K562 (cell line): ENCODE data around the gene MICU1. TPM values are rescaled to one million over a fixed set of nuclear protein-coding genes. Genes with fewer than 3 reads are reported as not detected.

Experiments used
- ARID1B ChIP-seq: fragments of 450-650 bp; IDR thresholded peaks from 2 replicates; pipeline ENCODE4 v1.6.1; 2016; ENCODE audit warnings: antibody characterized with exemption, mild to moderate bottlenecking, inconsistent platforms
- CC2D1A ChIP-seq: fragments of 450-650 bp; IDR thresholded peaks from 2 replicates; pipeline ENCODE4 v1.6.1; 2017; ENCODE audit warnings: mild to moderate bottlenecking
- ELK3 ChIP-seq: fragments of 450-650 bp; formaldehyde crosslinking; IDR thresholded peaks from 2 replicates; pipeline ENCODE4 v1.4.0; 2020; ENCODE audit warnings: mild to moderate bottlenecking
- HDAC2 ChIP-seq: fragments of 450-650 bp; IDR thresholded peaks from 2 replicates; pipeline ENCODE4 v1.6.1; 2016; ENCODE audit warnings: mild to moderate bottlenecking
- MED1 ChIP-seq: sonication (generic); formaldehyde crosslinking; IDR thresholded peaks from 2 replicates; pipeline ENCODE4 v1.8.1; 2023; ENCODE audit warnings: missing genetic modification reagents, borderline replicate concordance
- PCBP2 ChIP-seq: fragments of 200-400 bp; formaldehyde crosslinking; IDR thresholded peaks from 2 replicates; pipeline ENCODE4 v1.6.1; 2018; ENCODE audit warnings: low read length, low read depth, mild to moderate bottlenecking, moderate library complexity; ENCODE audit not compliant: poor library complexity, severe bottlenecking
- RAD51 ChIP-seq: fragments of 450-650 bp; IDR thresholded peaks from 2 replicates; pipeline ENCODE4 v1.7.1; 2016; ENCODE audit warnings: low read depth, mild to moderate bottlenecking, borderline replicate concordance
- RHOXF2B ChIP-seq: fragments of 250-450 bp; sonication (Bioruptor Pico); conservative IDR thresholded peaks from 2 replicates; pipeline ENCODE4 v1.5.1; 2021
- SMAD4 ChIP-seq: fragments of 250-450 bp; sonication (Bioruptor Pico); conservative IDR thresholded peaks from 2 replicates; pipeline ENCODE4 v1.8.0; 2021; ENCODE audit warnings: inconsistent platforms, mild to moderate bottlenecking, moderate library complexity
- ZBTB1 ChIP-seq: sonication (generic); formaldehyde crosslinking; IDR thresholded peaks from 2 replicates; pipeline ENCODE4 v1.8.1; 2023; ENCODE audit warnings: missing genetic modification reagents, low read depth, mild to moderate bottlenecking, borderline replicate concordance
- ZMIZ1 ChIP-seq, 2 experiments: fragments of 150-350 bp in 1 of 2; IDR thresholded peaks; 2 replicates each; pipeline ENCODE4 v1.6.1; 2012 to 2016; ENCODE audit warnings: low read depth in 2 of 2, low read length in 2 of 2, mild to moderate bottlenecking in 1 of 2, moderate library complexity in 1 of 2
- ZNF431 ChIP-seq: sonication (generic); formaldehyde crosslinking; IDR thresholded peaks from 2 replicates; pipeline ENCODE4 v1.8.0; 2022; ENCODE audit warnings: mild to moderate bottlenecking, missing genetic modification reagents
- polyA plus RNA-seq, 8 experiments: library from polyadenylated mRNA; depleted of rRNA in 4 of 8; stranded (reverse) in 5 of 8; unstranded in 3 of 8; fragments of >200 nt; fragmentation: Nextera tagmentation in 2 of 8; fragmentation: Illumina TruSeq in 1 of 8; extraction: Ambion mirVana in 2 of 8; extraction: Trizol in 1 of 8; gene quantifications; 2 replicates each; pipeline versions ENCODE4 v1.2.1 to v1.2.3, GENCODE V29; 2011 to 2014; ENCODE audit warnings: inconsistent platforms in 1 of 8, missing spikeins in 1 of 8
- total RNA-seq, 7 experiments: library from RNA; depleted of rRNA in 6 of 7; stranded (reverse); fragments of >200 nt in 6 of 7; fragmentation: Illumina TruSeq in 2 of 7; extraction: Trizol in 2 of 7; gene quantifications; 2 replicates each; pipeline versions ENCODE4 v1.2.1 to v1.2.3, GENCODE V29; 2011 to 2021; ENCODE audit warnings: low replicate concordance in 1 of 7
- TF ChIP-seq, protein P1 (sequence below): sonication (generic); formaldehyde crosslinking; IDR thresholded peaks from 2 replicates; pipeline ENCODE4 v1.5.0; 2020; ENCODE audit warnings: missing genetic modification reagents
- TF ChIP-seq, protein P2 (sequence below): fragments of 150-350 bp; IDR thresholded peaks from 2 replicates; pipeline ENCODE4 v1.6.1; 2014; ENCODE audit warnings: low read depth, mild to moderate bottlenecking, low read length, borderline replicate concordance
- TF ChIP-seq, protein P3 (sequence below): fragments of 450-650 bp; IDR thresholded peaks from 2 replicates; pipeline ENCODE4 v1.6.1; 2016; ENCODE audit warnings: borderline replicate concordance

MICU1 gene
- total and polyA plus RNA-seq, 9 of the 15 experiments (the other 6 are each of a cell fraction or from before 2014, with no cell fraction given), result 29.3 to 76.8 (median 48.4) TPM

GRCh38 chr10:72625608-72626443 is at the start of gene MICU1 (continued):
- TF ChIP-seq ZMIZ1 (IDR thresholded peaks at IDR 0.05; ENCODE audit: low read depth in 2 of 2, low read length in 2 of 2) (peak in 1 of 2 experiments; percentile 57; a peak in 2 of 4 replicates), CC2D1A (peak; percentile 12; the same call in 1 of the 2 replicates), RHOXF2B (CRISPR knock-in tag) (no peak), ARID1B (no peak; the same call in 1 of the 2 replicates), ZBTB1 (peak; percentile 62; the same call in 1 of the 2 replicates), HDAC2 (peak; percentile 76), ZNF431 (CRISPR knock-in tag) (no peak), SMAD4 (CRISPR knock-in tag) (peak; percentile 30; the same call in 1 of the 2 replicates), RAD51 (peak; percentile 96), ELK3 (CRISPR knock-in tag) (no peak), PCBP2 (no peak), MED1 (no peak)
- TF ChIP-seq, protein P1, sequence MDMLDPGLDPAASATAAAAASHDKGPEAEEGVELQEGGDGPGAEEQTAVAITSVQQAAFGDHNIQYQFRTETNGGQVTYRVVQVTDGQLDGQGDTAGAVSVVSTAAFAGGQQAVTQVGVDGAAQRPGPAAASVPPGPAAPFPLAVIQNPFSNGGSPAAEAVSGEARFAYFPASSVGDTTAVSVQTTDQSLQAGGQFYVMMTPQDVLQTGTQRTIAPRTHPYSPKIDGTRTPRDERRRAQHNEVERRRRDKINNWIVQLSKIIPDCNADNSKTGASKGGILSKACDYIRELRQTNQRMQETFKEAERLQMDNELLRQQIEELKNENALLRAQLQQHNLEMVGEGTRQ, result peak; percentile 98
- TF ChIP-seq, protein P2, sequence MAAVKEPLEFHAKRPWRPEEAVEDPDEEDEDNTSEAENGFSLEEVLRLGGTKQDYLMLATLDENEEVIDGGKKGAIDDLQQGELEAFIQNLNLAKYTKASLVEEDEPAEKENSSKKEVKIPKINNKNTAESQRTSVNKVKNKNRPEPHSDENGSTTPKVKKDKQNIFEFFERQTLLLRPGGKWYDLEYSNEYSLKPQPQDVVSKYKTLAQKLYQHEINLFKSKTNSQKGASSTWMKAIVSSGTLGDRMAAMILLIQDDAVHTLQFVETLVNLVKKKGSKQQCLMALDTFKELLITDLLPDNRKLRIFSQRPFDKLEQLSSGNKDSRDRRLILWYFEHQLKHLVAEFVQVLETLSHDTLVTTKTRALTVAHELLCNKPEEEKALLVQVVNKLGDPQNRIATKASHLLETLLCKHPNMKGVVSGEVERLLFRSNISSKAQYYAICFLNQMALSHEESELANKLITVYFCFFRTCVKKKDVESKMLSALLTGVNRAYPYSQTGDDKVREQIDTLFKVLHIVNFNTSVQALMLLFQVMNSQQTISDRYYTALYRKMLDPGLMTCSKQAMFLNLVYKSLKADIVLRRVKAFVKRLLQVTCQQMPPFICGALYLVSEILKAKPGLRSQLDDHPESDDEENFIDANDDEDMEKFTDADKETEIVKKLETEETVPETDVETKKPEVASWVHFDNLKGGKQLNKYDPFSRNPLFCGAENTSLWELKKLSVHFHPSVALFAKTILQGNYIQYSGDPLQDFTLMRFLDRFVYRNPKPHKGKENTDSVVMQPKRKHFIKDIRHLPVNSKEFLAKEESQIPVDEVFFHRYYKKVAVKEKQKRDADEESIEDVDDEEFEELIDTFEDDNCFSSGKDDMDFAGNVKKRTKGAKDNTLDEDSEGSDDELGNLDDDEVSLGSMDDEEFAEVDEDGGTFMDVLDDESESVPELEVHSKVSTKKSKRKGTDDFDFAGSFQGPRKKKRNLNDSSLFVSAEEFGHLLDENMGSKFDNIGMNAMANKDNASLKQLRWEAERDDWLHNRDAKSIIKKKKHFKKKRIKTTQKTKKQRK, result no peak; the same call in 1 of the 2 replicates
- TF ChIP-seq, protein P3, sequence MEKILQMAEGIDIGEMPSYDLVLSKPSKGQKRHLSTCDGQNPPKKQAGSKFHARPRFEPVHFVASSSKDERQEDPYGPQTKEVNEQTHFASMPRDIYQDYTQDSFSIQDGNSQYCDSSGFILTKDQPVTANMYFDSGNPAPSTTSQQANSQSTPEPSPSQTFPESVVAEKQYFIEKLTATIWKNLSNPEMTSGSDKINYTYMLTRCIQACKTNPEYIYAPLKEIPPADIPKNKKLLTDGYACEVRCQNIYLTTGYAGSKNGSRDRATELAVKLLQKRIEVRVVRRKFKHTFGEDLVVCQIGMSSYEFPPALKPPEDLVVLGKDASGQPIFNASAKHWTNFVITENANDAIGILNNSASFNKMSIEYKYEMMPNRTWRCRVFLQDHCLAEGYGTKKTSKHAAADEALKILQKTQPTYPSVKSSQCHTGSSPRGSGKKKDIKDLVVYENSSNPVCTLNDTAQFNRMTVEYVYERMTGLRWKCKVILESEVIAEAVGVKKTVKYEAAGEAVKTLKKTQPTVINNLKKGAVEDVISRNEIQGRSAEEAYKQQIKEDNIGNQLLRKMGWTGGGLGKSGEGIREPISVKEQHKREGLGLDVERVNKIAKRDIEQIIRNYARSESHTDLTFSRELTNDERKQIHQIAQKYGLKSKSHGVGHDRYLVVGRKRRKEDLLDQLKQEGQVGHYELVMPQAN, result peak; percentile 90
